ENCODE measurements around the gene GALNT10.

DNA sequence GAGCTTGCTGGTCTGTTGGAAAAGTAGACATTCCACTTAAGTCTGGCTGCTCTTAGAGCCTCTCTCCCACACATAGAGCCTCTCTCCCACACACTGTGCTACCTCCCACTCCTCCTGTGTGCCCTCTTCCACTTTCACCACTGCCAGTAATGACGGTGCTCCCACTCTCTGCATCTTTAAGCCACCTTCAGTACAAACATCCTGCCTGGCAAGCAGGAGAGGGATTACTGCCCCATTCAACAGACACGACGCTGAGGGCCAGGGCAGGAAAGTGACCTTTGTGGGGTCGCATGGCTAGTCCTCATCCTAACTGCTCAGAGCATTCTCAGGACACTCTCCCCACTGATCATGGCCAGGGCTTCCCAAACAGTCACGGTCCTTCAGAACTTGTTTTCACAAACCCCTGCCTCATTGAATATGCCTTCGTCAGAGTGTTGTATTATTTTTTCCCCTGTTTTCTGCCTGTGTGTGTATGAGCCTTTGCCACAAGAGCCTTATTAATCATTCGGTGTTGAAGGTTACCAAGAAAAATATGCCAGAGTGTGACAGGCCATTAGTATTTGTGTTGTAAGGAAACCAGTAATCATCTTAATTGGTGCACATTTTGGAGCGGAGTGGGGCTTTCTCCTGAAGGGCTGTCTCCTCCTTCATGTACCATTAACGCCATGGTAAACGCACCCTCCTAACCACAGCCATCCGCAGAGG is 168.1 kb downstream of the GALNT10 start:
- no peak for TF ChIP-seq CTCF (IDR thresholded peaks at IDR 0.05)
- no peak for TF ChIP-seq EZH2phosphoT487 (IDR thresholded peaks at IDR 0.05)
